Astrocyte of the spinal cord (primary cell): ENCODE measurements around the gene TREX2.

Experiments
- DNase-seq: peaks from one replicate; pipeline ENCODE4 v3.0.0; 2011; ENCODE audit warnings: low read depth, low spot score
- H3K4me3 ChIP-seq: 2 replicates; pipeline ENCODE4 v1.5.1; 2011; ENCODE audit warnings: low read depth, mild to moderate bottlenecking, low read length, moderate library complexity
- CTCF ChIP-seq: IDR thresholded peaks from 2 replicates; pipeline ENCODE4 v1.5.1; 2012; ENCODE audit warnings: low read depth, mild to moderate bottlenecking, low read length, inconsistent platforms
- in situ Hi-C: cut with HindIII; loops from 2 replicates; pipeline ENCODE4 v1.10.0; 2017; ENCODE audit warnings: low sequenced_read_pairs

TREX2 gene

GRCh38 chrX:153471663-153472280, 25.9 kb upstream of the TREX2 start:
- peak; percentile 50 for DNase-seq
- no peak overlapping the region for H3K4me3 ChIP-seq
- no peak for TF ChIP-seq CTCF
- in situ Hi-C loops, result no loop called here

GRCh38 chrX:153470411-153471363, 24.8 kb upstream of the TREX2 start, which contains the start of gene HAUS7:
HAUS7 (minus strand) TSS chrX:153470576; CDS start chrX:153470557, 19 bp downstream.
- DNase-seq, result peak; percentile 93
- peak; percentile 69 for TF ChIP-seq CTCF
- H3K4me3 ChIP-seq, result peak within 1 kb of the TSS; percentile 59
- in situ Hi-C loops, result no loop called here

- in situ Hi-C loops, result no loop called here
- DNase-seq, result peak; percentile 13
- H3K4me3 ChIP-seq, result peak overlapping the region; percentile 59
- no peak for TF ChIP-seq CTCF
Measured at GRCh38 chrX:153469811-153470410, 24.1 kb upstream of the TREX2 start.

GRCh38 chrX:153468008-153468580, 22.2 kb upstream of the TREX2 start:
- in situ Hi-C loops, result no loop called here

GRCh38 chrX:153465691-153466380, 20.0 kb upstream of the TREX2 start:
- no peak for DNase-seq
- in situ Hi-C loops, result no loop called here
- H3K4me3 ChIP-seq, result no peak overlapping the region
- no peak for TF ChIP-seq CTCF

More at GRCh38 chrX:153468008-153468580, 22.2 kb upstream of the TREX2 start:
- no peak for DNase-seq
- TF ChIP-seq CTCF, result no peak
- H3K4me3 ChIP-seq, result no peak overlapping the region

GRCh38 chrX:153464116-153464515, 18.3 kb upstream of the TREX2 start:
- in situ Hi-C loops, result no loop called here
- H3K4me3 ChIP-seq, result no peak overlapping the region
- no peak for DNase-seq
- TF ChIP-seq CTCF, result no peak
